ENCODE results near the gene MRI1.

The MRI1 gene

GRCh38 chr19:13796301-13797057, 32.2 kb downstream of the MRI1 start:
- Histone ChIP-seq H3K36me3 (ENCODE audit: control insufficient read depth in 4 of 4, insufficient read depth in 4 of 4, low read length in 3 of 4) (no peaks in the 10 kb centered on the region), H3K27ac (ENCODE audit: insufficient read depth in 1 of 2, low read depth in 1 of 2, low read length in 2 of 2, poor library complexity in 1 of 2, severe bottlenecking in 2 of 2) (peak overlapping the region in 1 of 2 experiments; percentile 86), H3K9me3 (ENCODE audit: control extremely low read depth in 1 of 5, control insufficient read depth in 4 of 5, insufficient read depth in 2 of 5, low read depth in 1 of 5, low read length in 4 of 5) (no peaks in the 10 kb centered on the region), H3K4me1 (ENCODE audit: control extremely low read depth in 1 of 4, control insufficient read depth in 4 of 4, insufficient read depth in 4 of 4, low read length in 3 of 4) (peaks cover 10 to 35% (median 25%) of the 10 kb centered on the region in 4 experiments), H3K27me3 (replicated peaks in 2 of 5; ENCODE audit: control insufficient read depth in 4 of 5, insufficient read depth in 5 of 5, low read length in 4 of 5) (no peaks in the 10 kb centered on the region), H3K4me3 (ENCODE audit: control insufficient read depth in 1 of 7, extremely low read depth in 1 of 7, insufficient read depth in 4 of 7, low read depth in 2 of 7, low read length in 6 of 7) (peak overlapping the region; percentile 16 to 94 (median 81))
- CTCF ChIA-PET = interaction anchor here (0.6 to 3.7 kb wide), 8 partner anchors 12 to 200 kb away, joined by 3 to 11 read pairs (median 4); no protein-coding TSS in a partner anchor
- POLR2A ChIA-PET = interaction anchor here (0.7 to 3.0 kb wide), 5 partner anchors 36 to 66 kb away, joined by 3 to 12 read pairs (median 4); a partner anchor contains a TSS
- peak in 2 of 3 donors; percentile 47 to 52 for DNase-seq
- WGBS (ENCODE audit: insufficient coverage) = 11% methylated on average over 10 of the region's 12 CpGs

DNA sequence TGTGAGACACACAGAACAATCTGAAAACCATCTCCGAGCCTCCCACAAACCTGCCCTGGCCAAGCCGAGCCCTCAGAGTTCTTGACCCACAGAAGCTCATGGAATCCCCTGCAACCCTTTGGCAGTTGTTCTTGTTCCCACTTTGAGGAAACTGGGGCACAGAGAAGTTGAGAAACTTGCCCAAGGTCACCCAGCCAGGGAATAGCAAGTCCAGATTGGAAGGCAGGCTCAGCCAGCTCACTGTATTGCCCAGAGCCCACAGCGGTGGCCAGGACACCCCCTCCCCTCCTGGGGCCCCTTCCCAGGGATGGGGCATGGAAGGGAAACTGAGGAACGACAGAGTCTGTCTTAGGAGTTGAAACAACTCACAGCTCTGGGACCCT, 32.7 kb downstream of the MRI1 start:
- Histone ChIP-seq H3K27ac (ENCODE audit: insufficient read depth in 1 of 2, low read depth in 1 of 2, low read length in 2 of 2, poor library complexity in 1 of 2, severe bottlenecking in 2 of 2) (peak overlapping the region in 1 of 2 experiments; percentile 65), H3K27me3 (replicated peaks in 2 of 5; ENCODE audit: control insufficient read depth in 4 of 5, insufficient read depth in 5 of 5, low read length in 4 of 5) (no peaks in the 10 kb centered on the region), H3K9me3 (ENCODE audit: control extremely low read depth in 1 of 5, control insufficient read depth in 4 of 5, insufficient read depth in 2 of 5, low read depth in 1 of 5, low read length in 4 of 5) (no peaks in the 10 kb centered on the region), H3K4me3 (ENCODE audit: control insufficient read depth in 1 of 7, extremely low read depth in 1 of 7, insufficient read depth in 4 of 7, low read depth in 2 of 7, low read length in 6 of 7) (peak overlapping the region in 5 of 7 experiments; percentile 58 to 90 (median 81)), H3K4me1 (ENCODE audit: control extremely low read depth in 1 of 4, control insufficient read depth in 4 of 4, insufficient read depth in 4 of 4, low read length in 3 of 4) (peaks cover 10 to 35% (median 25%) of the 10 kb centered on the region in 4 experiments), H3K36me3 (ENCODE audit: control insufficient read depth in 4 of 4, insufficient read depth in 4 of 4, low read length in 3 of 4) (no peaks in the 10 kb centered on the region)
- no peak for DNase-seq
- WGBS (ENCODE audit: insufficient coverage) = 90% methylated on average over 2 of the region's 4 CpGs
- POLR2A ChIA-PET = interaction anchor here (1.4 to 3.0 kb wide), 4 partner anchors 22 to 66 kb away, joined by 3 to 12 read pairs (median 7); a partner anchor contains a TSS
- CTCF ChIA-PET = interaction anchor here (1.5 to 3.7 kb wide), 6 partner anchors 11 to 38 kb away, joined by 4 to 11 read pairs (median 6); no protein-coding TSS in a partner anchor

- peaks cover 10 to 35% (median 25%) of the 10 kb centered on the region in 4 experiments for H3K4me1 ChIP-seq (ENCODE audit: control extremely low read depth in 1 of 4, control insufficient read depth in 4 of 4, insufficient read depth in 4 of 4, low read length in 3 of 4)
- H3K36me3 ChIP-seq (ENCODE audit: control insufficient read depth in 4 of 4, insufficient read depth in 4 of 4, low read length in 3 of 4) = peaks cover 0 to 2% (median 0%) of the 10 kb centered on the region in 4 experiments
- H3K27me3 ChIP-seq (replicated peaks in 2 of 5; ENCODE audit: control insufficient read depth in 4 of 5, insufficient read depth in 5 of 5, low read length in 4 of 5) = no peaks in the 10 kb centered on the region
- no peak overlapping the region for H3K27ac ChIP-seq (ENCODE audit: insufficient read depth in 1 of 2, low read depth in 1 of 2, low read length in 2 of 2, poor library complexity in 1 of 2, severe bottlenecking in 2 of 2)
- POLR2A ChIA-PET = interaction anchor here (1.3 to 2.9 kb wide), 3 partner anchors 10 to 39 kb away, joined by 3 to 12 read pairs (median 4); no protein-coding TSS in a partner anchor
- no peak overlapping the region for H3K4me3 ChIP-seq (ENCODE audit: control insufficient read depth in 1 of 7, extremely low read depth in 1 of 7, insufficient read depth in 4 of 7, low read depth in 2 of 7, low read length in 6 of 7)
- peak in 1 of 3 donors; percentile 15 for DNase-seq
- CTCF ChIA-PET = interaction anchor here (0.7 to 2.2 kb wide), 11 partner anchors 10 to 37 kb away, joined by 3 to 7 read pairs (median 4); no protein-coding TSS in a partner anchor
- WGBS (ENCODE audit: insufficient coverage) = 94% methylated on average over 6 of the region's 7 CpGs
- no peaks in the 10 kb centered on the region for H3K9me3 ChIP-seq (ENCODE audit: control extremely low read depth in 1 of 5, control insufficient read depth in 4 of 5, insufficient read depth in 2 of 5, low read depth in 1 of 5, low read length in 4 of 5)
Measured at GRCh38 chr19:13797870-13798269, 33.5 kb downstream of the MRI1 start.

- CTCF ChIA-PET = no interaction called here
- Histone ChIP-seq H3K9me3 (ENCODE audit: control extremely low read depth in 1 of 5, control insufficient read depth in 4 of 5, insufficient read depth in 2 of 5, low read depth in 1 of 5, low read length in 4 of 5) (no peaks in the 10 kb centered on the region), H3K4me1 (ENCODE audit: control extremely low read depth in 1 of 4, control insufficient read depth in 4 of 4, insufficient read depth in 4 of 4, low read length in 3 of 4) (peaks cover 10 to 25% (median 20%) of the 10 kb centered on the region in 4 experiments), H3K36me3 (ENCODE audit: control insufficient read depth in 4 of 4, insufficient read depth in 4 of 4, low read length in 3 of 4) (peaks cover 0 to 8% (median 1%) of the 10 kb centered on the region in 4 experiments), H3K27me3 (replicated peaks in 2 of 5; ENCODE audit: control insufficient read depth in 4 of 5, insufficient read depth in 5 of 5, low read length in 4 of 5) (no peaks in the 10 kb centered on the region), H3K4me3 (ENCODE audit: control insufficient read depth in 1 of 7, extremely low read depth in 1 of 7, insufficient read depth in 4 of 7, low read depth in 2 of 7, low read length in 6 of 7) (no peak overlapping the region), H3K27ac (ENCODE audit: insufficient read depth in 1 of 2, low read depth in 1 of 2, low read length in 2 of 2, poor library complexity in 1 of 2, severe bottlenecking in 2 of 2) (no peak overlapping the region)
- over 99% methylated on average over 20 of the region's 22 CpGs for WGBS (ENCODE audit: insufficient coverage)
- DNase-seq = no peak
- POLR2A ChIA-PET = no interaction called here
Measured at GRCh38 chr19:13799669-13800068, 35.3 kb downstream of the MRI1 start.

GRCh38 chr19:13803038-13803437, 38.7 kb downstream of the MRI1 start:
- H3K4me3 ChIP-seq (ENCODE audit: control insufficient read depth in 1 of 7, extremely low read depth in 1 of 7, insufficient read depth in 4 of 7, low read depth in 2 of 7, low read length in 6 of 7) = no peak overlapping the region
- H3K4me1 ChIP-seq (ENCODE audit: control extremely low read depth in 1 of 4, control insufficient read depth in 4 of 4, insufficient read depth in 4 of 4, low read length in 3 of 4) = peaks cover 0 to 2% (median 0%) of the 10 kb centered on the region in 4 experiments
- ChIA-PET CTCF (interaction anchor here (1.0 to 1.4 kb wide), 2 partner anchors 9 to 11 kb away, joined by 3 read pairs; no protein-coding TSS in a partner anchor), POLR2A (no interaction called here)
- H3K36me3 ChIP-seq (ENCODE audit: control insufficient read depth in 4 of 4, insufficient read depth in 4 of 4, low read length in 3 of 4) = peaks cover 8 to 33% (median 12%) of the 10 kb centered on the region in 4 experiments
- no peak overlapping the region for H3K27ac ChIP-seq (ENCODE audit: insufficient read depth in 1 of 2, low read depth in 1 of 2, low read length in 2 of 2, poor library complexity in 1 of 2, severe bottlenecking in 2 of 2)
- no peak for DNase-seq
- no peaks in the 10 kb centered on the region for H3K9me3 ChIP-seq (ENCODE audit: control extremely low read depth in 1 of 5, control insufficient read depth in 4 of 5, insufficient read depth in 2 of 5, low read depth in 1 of 5, low read length in 4 of 5)
- H3K27me3 ChIP-seq (replicated peaks in 2 of 5; ENCODE audit: control insufficient read depth in 4 of 5, insufficient read depth in 5 of 5, low read length in 4 of 5) = no peaks in the 10 kb centered on the region
- 96% methylated on average over 4 of the region's 9 CpGs for WGBS (ENCODE audit: insufficient coverage)

- ChIA-PET POLR2A (interaction anchor here (1.3 kb wide), 1 partner anchor 57 kb away, joined by 3 read pairs; no protein-coding TSS in a partner anchor), CTCF (interaction anchor here (1.7 kb wide), 2 partner anchors 18 to 57 kb away, joined by 4 to 5 read pairs; no protein-coding TSS in a partner anchor)
- H3K4me3 ChIP-seq (ENCODE audit: control insufficient read depth in 1 of 7, extremely low read depth in 1 of 7, insufficient read depth in 4 of 7, low read depth in 2 of 7, low read length in 6 of 7) = no peak overlapping the region
- no peaks in the 10 kb centered on the region for H3K9me3 ChIP-seq (ENCODE audit: control extremely low read depth in 1 of 5, control insufficient read depth in 4 of 5, insufficient read depth in 2 of 5, low read depth in 1 of 5, low read length in 4 of 5)
- no peaks in the 10 kb centered on the region for H3K4me1 ChIP-seq (ENCODE audit: control extremely low read depth in 1 of 4, control insufficient read depth in 4 of 4, insufficient read depth in 4 of 4, low read length in 3 of 4)
- H3K36me3 ChIP-seq (ENCODE audit: control insufficient read depth in 4 of 4, insufficient read depth in 4 of 4, low read length in 3 of 4) = peaks cover 8 to 50% (median 18%) of the 10 kb centered on the region in 4 experiments
- 94% methylated on average over 31 of the region's 35 CpGs for WGBS (ENCODE audit: insufficient coverage)
- no peaks in the 10 kb centered on the region for H3K27me3 ChIP-seq (replicated peaks in 2 of 5; ENCODE audit: control insufficient read depth in 4 of 5, insufficient read depth in 5 of 5, low read length in 4 of 5)
- no peak overlapping the region for H3K27ac ChIP-seq (ENCODE audit: insufficient read depth in 1 of 2, low read depth in 1 of 2, low read length in 2 of 2, poor library complexity in 1 of 2, severe bottlenecking in 2 of 2)
- peak in 2 of 3 donors; percentile 40 to 49 for DNase-seq
Measured at GRCh38 chr19:13804830-13805683, 40.7 kb downstream of the MRI1 start.

Measured in common myeloid progenitor, CD34-positive (primary cell).